Fibroblast of gingiva (primary cell): ENCODE measurements around the gene PCDHGA5.
"Not testable (repeated sequence)": the region's sequence is repeated elsewhere in the genome, so short reads cannot be mapped to it uniquely, and the experiment has no call there.

Experiments used
- DNase-seq: peaks from one replicate; pipeline ENCODE4 v3.0.0-alpha.2; 2011; ENCODE audit warnings: low read depth

Gene PCDHGA5

GRCh38 chr5:141414548-141415274 is 50.7 kb downstream of the PCDHGA5 start:
- DNase-seq = not testable (repeated sequence)

- DNase-seq = not testable (repeated sequence)
Observed at GRCh38 chr5:141415275-141415618, 51.3 kb downstream of the PCDHGA5 start.
